HG02610 (cell line): ENCODE measurements around the gene DUOXA2.

Experiments used
- ATAC-seq: cut with Tn5 transposase; IDR thresholded peaks from one replicate; pipeline ENCODE4 v1.9.1; 2021; ENCODE audit warnings: mild to moderate bottlenecking, moderate library complexity; ENCODE audit not compliant: unreplicated experiment

The DUOXA2 gene

DNA sequence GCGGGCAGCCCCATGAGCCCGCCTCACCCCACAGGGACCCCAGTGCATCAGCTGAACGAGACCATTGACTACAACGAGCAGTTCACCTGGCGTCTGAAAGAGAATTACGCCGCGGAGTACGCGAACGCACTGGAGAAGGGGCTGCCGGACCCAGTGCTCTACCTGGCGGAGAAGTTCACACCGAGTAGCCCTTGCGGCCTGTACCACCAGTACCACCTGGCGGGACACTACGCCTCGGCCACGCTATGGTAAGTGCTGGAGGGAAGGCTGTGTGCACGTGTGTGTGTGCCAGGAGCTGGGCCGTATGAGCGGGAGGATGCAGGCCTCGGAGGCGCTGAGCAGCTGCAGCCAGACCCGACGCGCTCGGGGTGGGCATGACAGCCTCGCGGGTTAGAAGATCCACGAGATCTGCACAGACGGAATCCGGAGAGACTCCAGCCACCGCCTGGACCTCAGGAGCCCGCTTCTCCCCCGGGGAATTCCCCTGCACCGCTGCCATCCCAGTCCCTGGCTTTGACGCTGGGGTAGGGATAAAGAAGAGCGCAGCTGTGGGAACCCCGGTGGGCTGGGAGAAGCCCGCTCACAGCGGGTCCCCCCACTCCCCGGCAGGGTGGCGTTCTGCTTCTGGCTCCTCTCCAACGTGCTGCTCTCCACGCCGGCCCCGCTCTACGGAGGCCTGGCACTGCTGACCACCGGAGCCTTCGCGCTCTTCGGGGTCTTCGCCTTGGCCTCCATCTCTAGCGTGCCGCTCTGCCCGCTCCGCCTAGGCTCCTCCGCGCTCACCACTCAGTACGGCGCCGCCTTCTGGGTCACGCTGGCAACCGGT, 2.6 kb downstream of the DUOXA2 start:
- no peak for ATAC-seq

DNA sequence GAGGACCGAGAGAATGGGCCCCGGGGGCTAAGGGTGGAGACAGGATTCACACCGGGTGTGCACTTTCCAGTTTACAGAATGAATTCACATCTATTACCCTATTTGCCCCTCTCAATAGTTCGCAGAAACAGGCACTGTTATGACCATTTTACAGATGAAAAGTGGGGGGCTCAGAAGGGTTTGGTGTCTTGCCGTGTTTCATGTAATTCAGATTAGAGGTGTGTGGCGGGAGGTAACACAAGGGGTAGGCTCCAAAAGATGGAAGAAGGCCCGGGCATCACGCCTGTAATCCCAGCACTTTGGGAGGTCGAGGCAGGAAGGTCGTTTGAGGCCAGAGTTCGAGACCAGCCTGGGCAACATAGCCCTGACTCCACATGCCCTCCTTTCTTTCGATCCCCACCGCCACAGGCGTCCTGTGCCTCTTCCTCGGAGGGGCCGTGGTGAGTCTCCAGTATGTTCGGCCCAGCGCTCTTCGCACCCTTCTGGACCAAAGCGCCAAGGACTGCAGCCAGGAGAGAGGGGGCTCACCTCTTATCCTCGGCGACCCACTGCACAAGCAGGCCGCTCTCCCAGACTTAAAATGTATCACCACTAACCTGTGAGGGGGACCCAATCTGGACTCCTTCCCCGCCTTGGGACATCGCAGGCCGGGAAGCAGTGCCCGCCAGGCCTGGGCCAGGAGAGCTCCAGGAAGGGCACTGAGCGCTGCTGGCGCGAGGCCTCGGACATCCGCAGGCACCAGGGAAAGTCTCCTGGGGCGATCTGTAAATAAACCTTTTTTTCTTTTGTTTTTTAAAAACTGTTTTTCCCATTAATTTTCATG, 3.4 kb downstream of the DUOXA2 start:
- ATAC-seq: peak; percentile 3

DNA sequence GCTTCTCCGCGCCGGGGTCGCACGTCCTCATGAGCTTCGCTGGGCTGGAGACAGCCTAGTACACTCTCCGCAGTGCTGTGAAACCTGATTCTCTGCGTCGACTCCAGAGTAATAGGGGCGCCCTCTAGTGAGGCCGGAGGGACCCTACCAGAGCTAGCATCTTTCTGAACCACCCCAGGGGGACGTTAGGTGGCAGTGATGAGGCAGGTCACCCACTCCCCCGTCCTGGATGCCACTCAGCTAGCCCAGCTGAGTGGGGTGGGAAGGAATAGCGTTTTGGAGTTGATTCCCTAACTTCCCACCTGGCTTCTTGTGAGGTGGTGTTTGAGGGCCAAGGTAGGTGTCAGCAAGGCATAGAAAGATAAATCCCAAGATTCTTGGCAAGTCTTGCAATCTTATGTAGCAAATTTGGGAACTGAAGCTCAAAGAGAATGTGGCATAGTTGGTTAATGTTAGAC, 4.0 kb downstream of the DUOXA2 start:
- peak; percentile 94 for ATAC-seq

DNA sequence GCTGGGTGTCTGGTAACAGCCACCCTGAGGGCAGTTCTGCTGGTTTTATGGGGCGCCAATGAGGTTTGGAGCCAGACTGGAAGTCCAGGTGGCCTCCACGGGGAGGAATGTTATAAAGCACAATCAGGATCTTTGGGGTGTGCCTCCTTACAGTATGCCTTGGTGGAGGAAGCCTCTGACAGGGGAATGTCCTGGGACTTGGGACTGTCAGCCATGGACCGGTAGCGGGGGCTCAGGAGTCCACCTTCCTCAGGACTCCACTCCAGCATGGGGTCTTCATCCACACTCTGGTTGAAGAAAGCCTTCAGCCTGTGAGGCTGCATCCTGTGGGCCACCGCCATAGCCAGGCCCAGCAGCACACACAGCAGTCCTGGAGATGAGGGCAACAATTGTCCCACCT, 4.9 kb downstream of the DUOXA2 start:
- no peak for ATAC-seq

DNA sequence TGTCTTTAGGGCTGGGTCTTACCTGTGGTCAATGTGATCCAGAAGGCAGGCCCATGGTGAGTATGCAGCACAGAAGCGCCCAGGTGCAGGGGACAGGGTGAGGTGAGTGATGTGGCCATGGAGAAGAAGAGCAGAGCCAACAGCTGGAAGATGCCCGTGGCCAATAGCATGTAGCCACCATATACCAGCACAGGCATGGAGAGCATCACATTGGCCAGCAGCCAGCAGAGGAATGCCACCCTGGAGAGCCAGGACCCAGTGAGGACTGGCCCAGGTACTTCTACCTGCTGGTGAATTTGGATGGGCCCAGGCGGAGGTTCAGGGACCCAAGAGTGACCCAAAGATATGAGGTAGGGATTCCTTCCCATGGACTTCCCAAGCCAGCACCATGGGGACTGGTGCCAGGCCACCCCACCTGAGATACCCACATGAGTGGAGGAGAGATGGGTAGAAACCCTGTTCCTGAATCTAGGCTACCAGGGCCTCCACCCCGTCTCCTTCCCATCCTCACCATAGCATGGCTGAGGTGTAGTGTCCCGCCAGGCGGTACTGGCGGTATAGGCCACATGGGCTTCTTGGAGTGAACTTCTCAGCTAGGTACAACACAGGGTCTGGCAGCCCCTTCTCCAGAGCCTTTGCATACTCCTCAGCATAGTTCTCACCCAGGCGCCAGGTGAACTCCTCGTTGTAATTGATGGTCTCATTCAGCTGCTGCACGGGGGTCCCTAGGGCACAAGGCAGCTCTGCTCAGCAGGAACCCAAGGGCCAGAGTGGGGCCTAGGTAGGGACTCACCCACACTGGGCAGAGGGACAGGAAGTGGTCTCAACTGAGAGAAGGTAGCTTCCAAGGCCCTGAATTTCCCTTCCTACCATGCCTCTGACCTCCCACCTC, 6.2 kb downstream of the DUOXA2 start:
- no peak for ATAC-seq

DNA sequence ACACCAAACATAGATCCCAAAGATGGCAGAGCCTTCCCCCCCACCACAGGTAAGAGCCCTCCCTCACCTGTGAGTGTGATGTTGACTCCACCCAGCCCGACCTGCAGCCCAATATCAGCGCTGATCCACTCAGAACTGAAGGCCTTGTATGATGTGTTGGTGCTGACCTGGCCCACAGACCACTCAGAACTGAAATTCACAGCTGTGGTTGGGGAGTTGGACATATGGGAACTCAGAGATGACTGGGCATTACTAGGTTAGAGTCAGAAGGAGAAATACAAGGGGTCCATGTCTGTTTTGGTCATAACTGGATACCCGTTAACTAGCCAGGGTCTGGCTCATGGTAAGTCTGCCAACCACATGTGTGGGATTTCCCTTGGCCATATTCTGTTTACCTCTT, 6.9 kb downstream of the DUOXA2 start:
- peak; percentile 54 for ATAC-seq

DNA sequence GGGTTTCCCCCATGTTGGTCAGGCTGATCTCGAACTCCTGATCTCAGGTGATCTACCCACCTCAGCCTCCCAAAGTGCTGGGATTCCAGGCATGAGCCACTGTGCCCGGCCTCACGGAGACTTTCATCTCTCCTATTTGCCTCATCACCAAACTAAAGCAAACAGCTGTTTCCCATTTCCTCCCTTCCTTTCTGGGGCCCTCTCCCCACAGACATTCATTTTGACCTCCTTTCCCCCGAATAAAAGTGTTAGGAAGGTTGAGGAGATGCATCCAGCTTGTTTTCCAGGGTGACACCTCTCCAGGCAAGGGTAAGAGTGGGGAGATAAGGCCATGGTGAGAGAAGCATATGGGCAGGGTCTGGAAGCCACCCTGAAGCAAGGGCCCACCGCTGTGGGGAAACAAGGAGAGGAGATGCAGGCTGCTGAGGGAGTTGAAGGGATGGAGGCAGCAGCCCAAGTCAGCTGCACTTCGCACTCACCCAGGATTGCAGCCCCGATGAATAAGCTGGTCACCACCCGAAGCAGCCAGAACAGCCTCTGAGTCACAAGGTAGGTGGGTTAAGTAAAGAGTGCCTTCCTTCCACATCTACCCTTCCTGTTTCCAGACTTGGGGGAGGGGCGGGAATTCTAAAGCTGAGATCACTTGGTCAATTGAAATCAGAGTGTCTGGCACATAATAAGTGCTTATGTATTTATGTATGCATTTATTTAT, 7.7 kb downstream of the DUOXA2 start:
- no peak for ATAC-seq

DNA sequence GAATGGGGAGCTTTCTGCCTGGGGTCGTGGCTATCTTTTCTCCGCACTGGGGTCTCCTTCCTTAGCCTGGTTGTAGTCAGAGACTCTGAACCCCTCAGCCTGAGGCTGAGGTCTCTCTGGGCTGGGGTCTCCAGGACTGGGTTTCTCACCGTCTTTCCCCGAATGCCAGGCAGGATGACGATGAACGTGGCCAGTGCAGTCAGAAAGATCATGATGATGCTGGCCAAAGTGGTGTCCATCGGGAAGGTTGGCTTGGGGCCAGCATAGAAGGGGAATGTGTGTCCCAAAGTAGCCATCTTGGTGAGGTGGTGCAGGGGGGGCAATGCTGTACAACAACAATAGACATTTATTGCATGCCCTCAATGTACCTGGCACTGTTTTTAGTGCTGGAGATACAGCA, 8.6 kb downstream of the DUOXA2 start:
- ATAC-seq: no peak

DNA sequence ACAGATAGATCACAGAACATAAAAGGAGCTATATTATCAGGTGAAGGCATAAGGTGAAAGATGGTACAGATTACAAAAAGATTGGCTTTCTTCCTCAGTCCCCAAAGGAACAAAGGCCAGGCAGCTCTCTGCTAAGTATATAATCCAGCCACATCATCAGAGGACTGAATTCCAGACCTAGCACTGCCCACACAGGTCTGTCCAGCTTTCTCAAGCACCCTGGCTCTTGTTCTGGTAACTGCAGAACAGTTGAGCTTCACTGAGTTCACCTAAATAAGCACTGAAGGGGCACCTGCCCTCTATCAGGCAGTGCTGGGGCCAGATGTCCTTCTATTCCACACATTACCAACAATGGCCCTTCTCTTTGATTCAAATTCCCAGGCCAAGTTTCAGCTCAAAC, 9.3 kb downstream of the DUOXA2 start:
- no peak for ATAC-seq

DNA sequence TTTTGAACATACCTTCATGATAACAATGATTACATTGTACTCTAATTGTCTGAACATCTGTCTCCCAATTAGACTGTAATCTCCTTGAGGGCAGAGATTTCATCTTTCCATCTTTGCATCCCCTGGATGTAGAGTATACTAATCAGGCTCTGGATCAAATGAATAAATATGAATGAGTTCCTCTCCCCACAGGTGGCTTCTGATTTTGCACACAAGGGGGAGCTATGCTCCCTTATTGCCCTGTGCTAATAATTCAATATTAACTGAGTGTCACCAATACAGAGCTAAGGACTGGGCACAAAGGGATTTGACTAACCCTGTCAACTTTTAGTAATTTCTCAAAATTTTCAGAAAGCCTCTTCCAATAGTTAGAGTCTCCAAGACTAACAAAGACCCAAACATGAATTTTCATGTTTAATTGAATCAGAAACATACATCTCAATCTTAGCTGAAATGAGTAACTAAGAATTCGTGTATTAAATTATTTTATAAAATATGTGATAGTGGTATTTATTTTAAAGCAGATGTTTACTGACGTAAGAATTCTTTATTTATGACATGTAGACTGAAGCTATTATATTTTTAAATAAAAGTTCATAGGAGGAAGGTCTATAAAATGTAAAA, 12.5 kb downstream of the DUOXA2 start:
- no peak for ATAC-seq

DNA sequence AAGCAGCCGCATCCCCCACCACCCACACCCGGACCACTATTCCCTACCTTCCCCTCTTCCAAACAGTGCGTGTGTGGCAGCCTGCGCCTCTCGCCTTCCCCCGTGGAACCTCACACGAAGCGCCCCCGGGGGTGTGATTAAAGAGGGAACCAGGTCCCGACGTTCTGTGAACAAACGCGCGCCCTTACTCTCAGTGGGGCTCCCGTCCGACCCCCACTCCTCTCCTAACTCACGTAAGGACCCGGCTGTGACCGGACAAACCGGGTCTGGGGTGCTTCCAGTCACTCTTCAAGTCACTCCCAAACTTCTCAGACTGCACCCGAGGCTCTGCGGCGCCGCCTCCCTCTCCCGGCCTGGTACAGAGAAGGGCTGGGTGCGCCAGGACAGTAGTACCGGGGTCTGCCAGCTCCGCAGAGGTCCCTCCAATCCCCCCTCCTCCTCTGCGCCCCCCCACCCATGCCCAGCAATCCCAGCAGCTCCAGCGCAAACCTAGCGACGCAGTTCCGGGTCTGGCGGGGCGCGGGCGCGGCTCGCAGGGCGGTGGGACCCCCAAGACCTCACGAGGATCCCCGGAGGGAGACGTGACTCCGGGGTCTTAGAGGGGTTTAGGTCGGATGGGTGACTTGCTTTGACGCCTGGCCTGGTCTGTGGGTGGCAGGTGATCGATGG, 15.0 kb downstream of the DUOXA2 start:
- ATAC-seq: no peak

DNA sequence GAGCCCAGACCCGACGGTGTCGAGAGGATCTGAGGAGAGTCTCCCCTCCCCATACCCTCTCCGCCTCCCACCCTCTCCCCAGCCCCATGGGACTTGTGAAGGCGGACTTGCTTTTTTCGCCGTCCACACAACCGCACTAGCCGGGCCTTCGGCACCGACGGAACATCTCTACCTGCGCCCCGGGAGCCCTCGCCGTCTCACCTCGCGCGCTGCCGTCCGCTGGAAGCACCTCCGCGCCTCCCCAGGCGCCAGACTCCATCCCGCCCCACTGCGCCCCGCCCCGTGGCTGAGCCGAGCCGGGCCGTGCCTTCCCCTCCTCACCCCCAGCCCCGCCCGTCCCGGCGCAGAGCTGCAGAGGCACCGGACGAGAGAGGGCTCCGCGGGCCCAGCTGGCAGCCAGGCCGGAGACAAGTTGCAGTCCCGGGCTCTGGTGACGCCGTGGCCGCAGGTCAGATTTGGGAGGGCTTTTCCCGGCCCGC, 15.6 kb downstream of the DUOXA2 start, which contains the start of the genes DUOX1 and DUOXA1:
Gene DUOX1 (plus strand): TSS at position 344 of the 479 bp plus-strand sequence. CDS start 1,973 bp downstream, outside the sequence.
Gene DUOXA1 (minus strand): TSS at position 229 of the 479 bp plus-strand sequence. CDS start 6,865 bp downstream, outside the sequence.
- ATAC-seq: no peak

DNA sequence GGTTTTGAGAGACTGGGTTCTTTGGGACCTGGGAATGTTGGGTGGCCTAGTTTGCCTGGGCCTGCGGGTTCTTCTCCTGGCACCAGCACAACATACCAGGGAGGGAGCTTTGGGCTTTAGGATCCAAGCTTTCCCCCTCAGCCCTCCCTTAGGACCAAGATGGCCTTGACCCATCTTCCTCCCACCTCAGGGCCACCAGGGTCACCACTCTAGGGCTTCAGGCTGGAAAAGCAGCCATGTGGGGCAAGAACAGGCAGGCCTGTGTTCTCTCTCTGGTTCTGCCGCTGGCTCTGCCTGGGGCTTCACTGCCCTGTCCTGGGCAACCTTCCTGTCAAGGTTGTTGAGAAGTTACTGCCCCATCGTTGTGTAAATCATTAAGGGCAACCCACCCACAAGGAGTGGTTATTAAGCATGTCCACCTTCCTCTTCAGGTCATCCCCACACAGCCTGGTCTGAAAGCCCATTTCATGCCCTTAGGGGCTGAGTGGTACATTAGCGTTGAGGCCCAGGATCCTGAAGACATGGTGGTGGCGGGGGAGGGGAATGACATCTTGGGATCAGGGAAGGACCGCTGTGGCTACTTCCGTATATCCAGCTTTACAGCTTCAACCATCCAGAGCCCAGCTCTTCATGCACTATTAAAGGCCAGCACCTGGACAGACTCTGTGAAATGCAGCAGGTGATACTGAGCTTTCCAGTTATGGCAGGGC, 16.3 kb downstream of the DUOXA2 start:
- ATAC-seq: no peak

DNA sequence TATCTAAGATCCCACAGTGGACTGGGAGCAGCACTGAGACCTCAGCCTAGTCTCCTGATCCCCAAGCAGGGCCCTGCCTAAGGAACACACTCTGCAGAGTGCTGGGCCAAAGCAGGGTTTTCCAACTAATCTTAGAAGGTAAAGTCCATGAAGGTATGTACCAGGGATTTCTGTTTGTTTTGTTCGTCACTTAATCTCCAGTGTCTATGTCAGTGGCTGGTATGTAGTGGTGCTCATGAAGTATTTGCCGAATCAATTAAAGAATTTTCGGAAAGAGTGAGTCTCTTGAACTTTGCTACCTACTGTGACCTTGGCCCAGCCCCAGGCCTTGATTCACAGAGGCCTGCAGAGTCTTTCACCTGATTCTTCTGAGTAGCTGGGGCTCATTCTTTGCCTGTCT, 17.4 kb downstream of the DUOXA2 start:
- no peak for ATAC-seq

DNA sequence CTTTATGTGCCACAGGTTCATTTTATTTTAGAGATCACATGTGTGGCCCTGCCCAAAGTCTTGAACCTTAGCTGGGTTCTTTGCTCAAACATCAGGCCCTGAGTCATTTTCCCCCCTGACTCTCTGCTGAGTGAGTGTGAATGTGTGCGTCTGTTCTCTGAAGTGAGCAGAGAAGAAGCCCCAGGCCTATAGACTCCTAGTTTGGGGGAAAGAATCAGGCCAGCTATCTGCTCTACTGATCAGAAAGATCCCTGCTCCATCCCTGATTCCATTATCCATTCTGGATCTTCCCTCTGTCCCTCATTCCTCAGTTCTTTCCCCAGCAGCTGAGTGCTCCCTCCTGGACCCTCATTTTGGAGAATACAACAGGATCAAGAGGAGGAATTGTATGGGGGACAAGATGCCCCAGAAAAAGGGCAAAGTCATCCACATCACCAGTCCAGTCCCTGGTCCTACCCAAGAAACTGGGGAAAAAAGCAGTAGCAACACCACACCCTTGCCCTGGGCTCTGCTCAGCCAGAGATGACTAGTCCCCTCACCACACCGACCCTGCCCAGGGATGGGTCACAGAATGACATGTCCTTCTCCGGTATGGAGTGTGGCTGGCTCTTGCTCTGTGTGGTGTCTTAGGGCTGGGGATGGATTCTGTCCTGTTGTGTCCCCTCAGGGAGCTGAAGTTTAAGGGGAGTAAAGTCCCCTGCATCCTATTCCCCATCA, 18.9 kb downstream of the DUOXA2 start:
- ATAC-seq: no peak

DNA sequence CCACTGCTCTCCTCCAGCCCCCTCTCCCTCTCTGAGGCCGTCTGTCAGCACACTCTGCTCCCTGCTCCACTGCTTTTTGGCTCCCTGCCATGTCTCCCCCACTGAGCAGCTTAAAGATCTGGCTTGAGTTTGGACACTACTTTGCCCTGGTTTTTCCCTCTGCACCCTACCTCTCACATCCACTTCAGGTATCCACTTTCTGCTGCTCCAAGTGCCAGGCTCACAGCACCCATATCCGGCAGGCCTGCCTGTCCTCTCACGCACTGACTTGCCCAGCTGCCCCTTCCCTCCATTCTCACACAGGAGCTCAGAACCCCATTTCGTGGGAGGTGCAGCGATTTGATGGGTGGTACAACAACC, 19.4 kb downstream of the DUOXA2 start:
- ATAC-seq: no peak

DNA sequence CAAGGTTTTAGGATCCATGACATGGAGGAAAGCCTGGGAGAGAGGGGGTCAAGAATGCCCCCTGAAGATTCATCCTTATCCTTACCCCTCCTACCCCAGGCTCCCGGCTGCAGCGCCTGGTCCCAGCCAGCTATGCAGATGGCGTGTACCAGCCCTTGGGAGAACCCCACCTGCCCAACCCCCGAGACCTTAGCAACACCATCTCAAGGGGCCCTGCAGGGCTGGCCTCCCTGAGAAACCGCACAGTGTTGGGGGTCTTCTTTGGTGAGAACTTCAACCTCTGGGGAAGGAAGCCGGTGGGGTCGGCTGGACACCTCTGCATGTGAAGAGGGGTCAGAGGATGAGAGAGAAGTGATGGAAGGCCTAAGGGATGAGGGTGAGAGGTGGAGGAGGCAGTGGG, 19.9 kb downstream of the DUOXA2 start:
- no peak for ATAC-seq
